ENCODE results near the gene CCDC15.

GRCh38 chr11:124916370-124916710 is 37.7 kb upstream of the CCDC15 start:
- TF ChIP-seq CTCF (IDR thresholded peaks at IDR 0.05) (no peak), POLR2A (IDR thresholded peaks at IDR 0.05) (no peak)

Measured in suprapubic skin (tissue), 3 donors.